GM12864 (cell line): Measurements from ENCODE around the gene OR51D1.

Experiments used
- DNase-seq: peaks from one replicate; pipeline ENCODE4 v3.0.0-alpha.2; 2011; ENCODE audit warnings: low read depth
- H3K4me3 ChIP-seq: 2 replicates; pipeline ENCODE4 v1.5.1; 2011; ENCODE audit warnings: mild to moderate bottlenecking, low read depth, low read length, control low read depth
- TF ChIP-seq, protein P1 (sequence below): IDR thresholded peaks from 2 replicates; pipeline ENCODE4 v1.5.1; 2011; ENCODE audit warnings: low read depth, mild to moderate bottlenecking, moderate library complexity, low read length, control low read depth, inconsistent platforms; ENCODE audit errors: missing control alignments

OR51D1 gene, protein sequence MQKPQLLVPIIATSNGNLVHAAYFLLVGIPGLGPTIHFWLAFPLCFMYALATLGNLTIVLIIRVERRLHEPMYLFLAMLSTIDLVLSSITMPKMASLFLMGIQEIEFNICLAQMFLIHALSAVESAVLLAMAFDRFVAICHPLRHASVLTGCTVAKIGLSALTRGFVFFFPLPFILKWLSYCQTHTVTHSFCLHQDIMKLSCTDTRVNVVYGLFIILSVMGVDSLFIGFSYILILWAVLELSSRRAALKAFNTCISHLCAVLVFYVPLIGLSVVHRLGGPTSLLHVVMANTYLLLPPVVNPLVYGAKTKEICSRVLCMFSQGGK

DNA sequence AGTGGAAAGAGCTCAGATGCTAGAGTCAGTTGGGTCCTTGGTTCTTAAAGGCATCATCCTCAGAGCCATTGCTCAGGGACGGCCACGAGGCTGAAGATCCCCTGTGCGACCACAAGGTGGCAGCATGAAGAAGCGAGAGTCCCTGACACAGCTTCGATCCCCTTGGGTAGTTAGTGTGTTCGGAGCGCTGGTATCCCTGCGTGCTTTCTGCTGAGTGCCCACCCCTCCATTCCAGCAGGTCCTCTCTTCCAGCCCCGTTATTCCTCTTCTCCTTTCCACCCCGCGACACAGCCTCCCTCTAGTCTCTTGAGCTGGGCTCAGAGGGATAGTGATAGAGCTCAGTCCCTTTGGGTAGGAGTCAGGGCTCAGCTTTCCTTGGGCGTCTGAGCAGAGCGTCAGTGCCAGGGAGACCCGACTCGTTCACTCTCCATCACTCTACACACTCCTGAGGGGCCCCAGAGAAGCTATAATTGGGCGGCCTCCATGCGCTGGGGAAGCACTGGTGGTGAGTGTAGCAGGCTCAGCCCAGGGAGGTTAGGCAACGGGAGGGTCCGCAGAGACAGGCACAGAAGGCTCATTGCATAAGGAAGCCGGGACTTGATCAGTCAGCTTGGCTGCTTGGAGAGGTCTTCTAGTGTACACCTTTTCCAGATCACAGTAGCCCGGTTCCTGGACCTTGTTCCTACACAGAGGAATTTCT, at the start of gene OR51D1:
Gene OR51D1 (plus strand): TSS at position 516 of the 700 bp plus-strand sequence. CDS start 2,314 bp downstream, outside the sequence.
- TF ChIP-seq, protein P1, sequence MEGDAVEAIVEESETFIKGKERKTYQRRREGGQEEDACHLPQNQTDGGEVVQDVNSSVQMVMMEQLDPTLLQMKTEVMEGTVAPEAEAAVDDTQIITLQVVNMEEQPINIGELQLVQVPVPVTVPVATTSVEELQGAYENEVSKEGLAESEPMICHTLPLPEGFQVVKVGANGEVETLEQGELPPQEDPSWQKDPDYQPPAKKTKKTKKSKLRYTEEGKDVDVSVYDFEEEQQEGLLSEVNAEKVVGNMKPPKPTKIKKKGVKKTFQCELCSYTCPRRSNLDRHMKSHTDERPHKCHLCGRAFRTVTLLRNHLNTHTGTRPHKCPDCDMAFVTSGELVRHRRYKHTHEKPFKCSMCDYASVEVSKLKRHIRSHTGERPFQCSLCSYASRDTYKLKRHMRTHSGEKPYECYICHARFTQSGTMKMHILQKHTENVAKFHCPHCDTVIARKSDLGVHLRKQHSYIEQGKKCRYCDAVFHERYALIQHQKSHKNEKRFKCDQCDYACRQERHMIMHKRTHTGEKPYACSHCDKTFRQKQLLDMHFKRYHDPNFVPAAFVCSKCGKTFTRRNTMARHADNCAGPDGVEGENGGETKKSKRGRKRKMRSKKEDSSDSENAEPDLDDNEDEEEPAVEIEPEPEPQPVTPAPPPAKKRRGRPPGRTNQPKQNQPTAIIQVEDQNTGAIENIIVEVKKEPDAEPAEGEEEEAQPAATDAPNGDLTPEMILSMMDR: peak; percentile 97
- H3K4me3 ChIP-seq: no peak within 1 kb of the TSS
- peak; percentile 25 for DNase-seq

DNA sequence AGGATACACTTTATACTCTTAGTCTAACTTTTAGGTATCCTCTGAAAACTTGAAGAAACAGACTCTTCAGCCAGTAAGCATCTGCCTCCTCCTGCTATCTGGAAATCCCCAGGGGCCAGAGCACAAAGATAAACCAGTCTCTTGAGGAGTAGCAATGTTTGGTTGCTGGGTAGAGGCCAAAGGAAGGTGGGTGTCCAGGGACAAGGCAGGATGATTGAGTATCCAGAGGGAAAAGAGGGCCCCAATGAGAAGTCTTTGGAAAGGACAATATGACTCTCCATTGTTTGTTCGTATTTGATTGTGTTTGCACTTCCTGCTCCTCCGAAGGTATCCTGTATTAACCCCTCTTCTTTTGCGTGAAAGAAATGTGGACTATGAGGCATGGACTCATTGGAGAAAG, 48.3 kb upstream of the OR51D1 start:
- DNase-seq: no peak
- TF ChIP-seq, protein P1: no peak
- H3K4me3 ChIP-seq: no peak overlapping the region

DNA sequence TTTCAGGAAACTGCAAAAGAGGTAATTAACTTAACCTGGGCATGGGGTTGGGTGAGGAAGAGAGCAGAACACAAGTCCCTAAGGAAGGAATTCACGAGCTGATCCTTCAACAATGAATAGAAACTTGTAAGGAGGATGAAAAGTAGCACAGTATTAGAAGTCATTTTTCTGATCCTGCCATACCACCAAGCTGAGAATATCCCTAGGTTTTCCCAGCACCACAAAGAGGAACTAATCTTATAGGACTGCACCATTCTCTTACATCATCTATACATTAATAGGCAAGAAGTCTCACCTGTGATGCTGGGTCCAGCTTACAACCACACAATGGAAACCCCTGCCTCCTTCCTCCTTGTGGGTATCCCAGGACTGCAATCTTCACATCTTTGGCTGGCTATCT, 43.5 kb upstream of the OR51D1 start, which contains the start of gene OR52I1:
Gene OR52I1 (plus strand): TSS at position 301 of the 400 bp plus-strand sequence. CDS start 0 bp downstream, at position 301.
- TF ChIP-seq, protein P1: no peak

DNA sequence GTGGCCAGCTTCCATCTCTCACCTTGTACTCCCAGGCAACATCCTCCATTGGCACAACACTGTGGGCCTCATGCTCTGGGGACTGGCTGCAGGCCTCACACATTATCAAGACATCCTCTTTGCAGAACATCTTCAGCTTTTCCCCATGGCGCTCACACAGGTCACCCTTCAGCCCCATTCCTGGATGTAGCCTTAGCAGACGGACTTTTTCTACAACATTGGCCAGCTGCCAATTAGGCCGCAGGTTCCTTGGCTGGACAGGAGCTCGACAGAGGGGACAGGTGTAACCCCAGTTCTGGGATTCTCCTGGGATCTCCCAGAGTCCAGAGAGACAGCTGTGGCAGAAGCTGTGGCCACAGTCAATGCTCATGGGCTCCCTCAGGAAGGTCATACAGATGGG, 32.2 kb upstream of the OR51D1 start:
- TF ChIP-seq, protein P1: no peak
- H3K4me3 ChIP-seq: no peak overlapping the region
- DNase-seq: no peak

More for the DNA sequence above, 43.5 kb upstream of the OR51D1 start, which contains the start of gene OR52I1:
- DNase-seq: no peak
- H3K4me3 ChIP-seq: no peak within 1 kb of the TSS

DNA sequence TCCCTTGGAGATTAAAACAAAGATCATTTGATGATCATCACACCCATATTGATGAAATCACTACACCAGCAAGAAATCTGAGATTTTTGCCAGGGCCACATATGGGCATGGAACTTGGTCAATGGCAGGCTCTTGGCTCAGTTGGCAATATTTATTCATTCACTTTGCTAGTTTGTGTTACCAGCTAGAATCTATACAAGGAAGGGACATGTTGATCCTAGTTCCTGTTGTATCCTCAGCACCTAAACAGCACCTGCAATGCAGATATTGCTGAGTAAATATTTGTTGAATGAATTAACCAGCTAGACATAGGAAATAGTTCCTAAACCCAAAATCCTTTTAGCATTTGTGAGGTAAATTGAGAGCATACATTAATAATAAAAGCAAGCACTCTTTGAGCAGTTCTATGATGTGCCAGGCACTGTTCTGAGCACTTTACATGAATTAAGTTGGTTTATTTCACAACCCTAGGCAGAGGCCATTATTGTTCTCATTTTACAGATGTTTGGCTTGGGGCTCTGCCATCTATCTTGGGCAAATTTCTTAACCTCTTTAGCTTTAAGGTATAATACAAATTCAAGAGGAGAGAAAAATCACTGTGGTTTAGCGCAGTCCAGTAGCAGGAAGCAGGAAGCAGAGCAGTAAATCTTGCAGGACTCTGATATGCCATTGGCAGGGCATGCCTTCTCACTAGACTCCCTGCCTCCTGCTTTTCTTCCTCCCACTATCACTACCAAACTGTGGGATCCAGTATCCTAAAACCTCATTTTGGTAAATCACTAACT, 30.9 kb upstream of the OR51D1 start:
- no peak for DNase-seq
- TF ChIP-seq, protein P1: no peak
- no peak overlapping the region for H3K4me3 ChIP-seq

DNA sequence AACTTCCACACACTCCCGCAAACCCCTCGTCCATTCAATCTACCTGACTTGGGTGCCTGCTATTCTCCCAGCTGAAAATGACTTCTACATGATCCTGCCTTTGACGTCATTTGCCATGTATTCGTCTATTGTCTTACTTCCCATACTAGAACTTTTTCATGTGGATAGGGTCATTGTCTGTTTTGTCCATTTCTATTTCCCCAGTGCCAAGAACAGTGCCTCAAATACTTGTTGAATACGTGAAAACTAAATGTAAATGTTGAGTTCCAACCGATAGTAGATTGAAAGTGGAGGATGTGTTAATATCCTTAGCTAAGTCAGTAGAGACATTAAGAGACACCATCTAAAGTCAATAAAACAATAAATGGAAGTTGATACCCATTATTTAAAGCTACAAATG, 30.2 kb upstream of the OR51D1 start:
- DNase-seq: no peak
- TF ChIP-seq, protein P1: no peak
- peak overlapping the region; percentile 84 for H3K4me3 ChIP-seq
